Karpas-422 (cell line): ENCODE data around the gene ENKD1. TPM values are rescaled to one million over a fixed set of nuclear protein-coding genes. Genes with fewer than 3 reads are reported as not detected.

Experiments used
- DNase-seq: peaks from one replicate; pipeline ENCODE4 v3.0.0-alpha.2; 2015
- H2AFZ ChIP-seq: fragments of 200-600 bp; sonication (generic); 2 replicates; pipeline ENCODE4 v1.6.1; 2014; ENCODE audit warnings: antibody characterized with exemption, low read length, mixed read lengths
- H3K27ac ChIP-seq: fragments of 200-600 bp; sonication (generic); 2 replicates; pipeline ENCODE4 v1.5.1; 2014; ENCODE audit warnings: mild to moderate bottlenecking, low read length, moderate library complexity
- H3K27me3 ChIP-seq: fragments of 200-600 bp; sonication (generic); 2 replicates; pipeline ENCODE4 v1.6.1; 2014; ENCODE audit warnings: low read length, mixed read lengths
- H3K36me3 ChIP-seq: fragments of 200-600 bp; sonication (generic); 2 replicates; pipeline ENCODE4 v1.6.1; 2014; ENCODE audit warnings: low read length, mixed read lengths; ENCODE audit not compliant: insufficient read depth
- H3K4me1 ChIP-seq: fragments of 200-600 bp; sonication (generic); 2 replicates; pipeline ENCODE4 v1.6.1; 2014; ENCODE audit warnings: mild to moderate bottlenecking, low read length, mixed read lengths
- H3K4me2 ChIP-seq: fragments of 200-600 bp; sonication (generic); 2 replicates; pipeline ENCODE4 v1.6.1; 2014; ENCODE audit warnings: low read length, low read depth, mild to moderate bottlenecking; ENCODE audit not compliant: poor library complexity, severe bottlenecking
- H3K4me3 ChIP-seq: fragments of 200-600 bp; sonication (generic); 2 replicates; pipeline ENCODE4 v1.5.1; 2014; ENCODE audit warnings: mild to moderate bottlenecking, antibody characterized with exemption, low read length, mixed read lengths
- H3K79me2 ChIP-seq: fragments of 200-600 bp; sonication (generic); 2 replicates; pipeline ENCODE4 v1.6.1; 2014; ENCODE audit warnings: mild to moderate bottlenecking, low read length, mixed read lengths
- H3K9ac ChIP-seq: fragments of 200-600 bp; sonication (generic); 2 replicates; pipeline ENCODE4 v1.6.0; 2014; ENCODE audit warnings: low read length
- H3K9me2 ChIP-seq: fragments of 200-600 bp; sonication (generic), shearing (Covaris generic); replicated peaks from 2 replicates; pipeline ENCODE4 v1.6.0; 2014; ENCODE audit warnings: mild to moderate bottlenecking, low read length, moderate library complexity; ENCODE audit not compliant: insufficient read depth
- H3K9me3 ChIP-seq: fragments of 300-700, 200-600 bp; sonication (generic); 2 replicates; pipeline ENCODE4 v1.6.1; 2014; ENCODE audit warnings: low read length, mixed read lengths
- H4K20me1 ChIP-seq: fragments of 200-600 bp; sonication (generic); 2 replicates; pipeline ENCODE4 v1.6.1; 2014; ENCODE audit warnings: mild to moderate bottlenecking, antibody characterized with exemption, low read length, low read depth; ENCODE audit not compliant: insufficient read depth
- total RNA-seq: library from RNA; depleted of rRNA; stranded (reverse); fragments of >200 nt; shearing (Covaris generic); gene quantifications from 2 replicates; pipeline ENCODE4 v1.2.3, GENCODE V29; 2014; ENCODE audit warnings: low replicate concordance

The ENKD1 gene
- total RNA-seq, 1 experiment from 2014 or later, result 8.4 TPM

DNA sequence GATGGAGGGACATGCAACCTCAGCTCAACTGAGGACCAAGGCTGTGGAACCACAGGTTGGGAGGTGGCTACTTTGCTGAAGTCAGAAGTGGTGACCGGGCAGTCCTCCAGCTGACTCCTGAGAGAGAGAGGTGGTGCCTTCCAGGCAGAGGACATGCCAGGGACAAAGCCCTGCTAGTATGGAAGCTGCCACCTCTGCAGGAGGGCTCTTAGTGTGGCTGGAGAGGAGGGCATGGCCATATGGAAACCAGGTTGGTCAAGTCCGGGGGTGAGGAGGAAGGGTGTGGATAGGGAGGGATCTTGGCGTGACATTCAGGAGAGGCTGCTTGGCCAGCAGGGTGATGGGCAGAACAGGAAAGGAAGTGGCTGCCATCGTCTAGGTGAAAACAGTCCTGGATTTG, 5.8 kb upstream of the ENKD1 start:
- no peak for DNase-seq
- no peaks in the 10 kb centered on the region for H3K9me2 ChIP-seq
- no peaks in the 10 kb centered on the region for H4K20me1 ChIP-seq
- no peaks in the 10 kb centered on the region for H3K9me3 ChIP-seq
- H3K27me3 ChIP-seq, result no peaks in the 10 kb centered on the region
- H3K27ac ChIP-seq, result no peak overlapping the region
- 0 out of 2 replicates have a peak, but pooled peaks cover 10% of the 10 kb centered on the region for H3K79me2 ChIP-seq
- H3K4me3 ChIP-seq, result no peak overlapping the region
- H3K4me2 ChIP-seq, result no peak overlapping the region
- no peak overlapping the region for H2AFZ ChIP-seq
- peaks cover 64% of the 10 kb centered on the region for H3K4me1 ChIP-seq
- H3K36me3 ChIP-seq, result no peaks in the 10 kb centered on the region
- H3K9ac ChIP-seq, result no peak overlapping the region

DNA sequence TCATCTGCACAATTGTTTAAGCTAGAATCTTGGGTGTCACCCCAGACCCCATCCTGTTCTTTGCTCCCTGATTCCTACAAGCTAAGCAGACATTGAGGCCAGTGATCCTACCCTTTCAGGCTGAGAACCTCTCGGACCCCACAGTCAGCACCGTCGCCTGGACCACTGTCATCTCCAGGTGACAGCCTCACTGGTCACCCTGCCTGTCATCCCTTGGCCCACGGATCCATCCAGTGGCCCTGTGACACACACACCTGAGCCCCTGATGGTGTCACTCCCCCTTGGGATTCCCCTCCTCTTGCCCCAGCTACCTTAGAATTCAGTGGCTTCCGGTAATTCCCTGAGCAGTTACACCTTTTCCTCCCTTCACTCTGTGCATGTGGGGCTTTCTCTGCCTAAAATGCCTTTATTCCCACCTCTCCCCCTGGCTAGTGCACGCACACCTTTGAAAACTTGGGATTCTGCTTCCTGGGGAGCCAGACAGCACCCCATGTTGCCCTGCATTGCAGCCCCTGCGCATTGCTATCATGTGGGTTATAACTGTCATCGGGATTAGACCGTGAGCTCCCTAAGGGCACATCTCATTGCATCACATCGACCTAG, 3.0 kb upstream of the ENKD1 start:
- Histone ChIP-seq H3K27me3 (no peaks in the 10 kb centered on the region), H2AFZ (no peak overlapping the region), H4K20me1 (no peaks in the 10 kb centered on the region), H3K79me2 (0 out of 2 replicates have a peak, but pooled peaks cover 6% of the 10 kb centered on the region), H3K9me3 (no peaks in the 10 kb centered on the region), H3K4me1 (peaks cover 69% of the 10 kb centered on the region), H3K9me2 (no peaks in the 10 kb centered on the region), H3K36me3 (no peaks in the 10 kb centered on the region), H3K9ac (peak overlapping the region; percentile 51; the same call in 1 of the 2 replicates), H3K4me2 (peak overlapping the region; percentile 92), H3K27ac (peak overlapping the region; percentile 91), H3K4me3 (no peak overlapping the region)
- no peak for DNase-seq

DNA sequence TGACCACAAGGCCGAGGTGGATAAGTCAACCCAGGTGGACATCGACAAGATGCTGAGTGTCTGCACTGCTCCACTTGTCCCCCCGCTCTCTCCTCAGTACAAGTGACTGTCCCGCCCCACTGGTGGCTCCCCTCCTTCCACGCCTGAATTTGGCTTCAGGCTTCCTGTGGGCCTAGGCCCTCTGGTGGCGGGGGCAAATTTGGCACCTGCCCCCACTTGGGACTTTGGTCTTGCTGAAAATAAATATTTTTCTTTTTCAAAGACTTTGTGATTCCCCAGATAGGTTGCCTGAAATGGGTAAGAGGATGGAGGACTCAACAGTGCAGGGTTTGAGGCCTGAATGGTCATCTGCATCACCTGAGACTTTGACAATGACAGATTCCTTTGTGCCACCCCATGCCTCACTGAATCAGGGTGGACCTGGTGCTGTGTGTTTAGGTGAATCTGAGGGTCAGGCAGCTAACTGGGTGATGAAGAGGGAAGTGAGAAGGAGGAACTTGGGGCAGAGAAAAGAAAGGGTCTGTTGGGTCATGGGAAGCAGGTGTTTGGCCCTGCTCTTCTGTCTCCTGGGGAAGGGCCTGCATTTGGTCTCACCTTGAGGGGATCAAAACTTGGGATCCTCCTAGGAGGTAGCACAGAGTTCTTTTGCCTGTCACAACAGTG, 2.1 kb upstream of the ENKD1 start:
- Histone ChIP-seq H3K9me2 (no peaks in the 10 kb centered on the region), H3K27me3 (no peaks in the 10 kb centered on the region), H3K27ac (peak overlapping the region; percentile 91), H3K4me1 (peaks cover 61% of the 10 kb centered on the region), H4K20me1 (no peaks in the 10 kb centered on the region), H3K4me2 (peak overlapping the region; percentile 92), H3K4me3 (peak overlapping the region; percentile 19; the same call in 1 of the 2 replicates), H3K36me3 (no peaks in the 10 kb centered on the region), H2AFZ (no peak overlapping the region), H3K79me2 (0 out of 2 replicates have a peak, but pooled peaks cover 6% of the 10 kb centered on the region), H3K9me3 (no peaks in the 10 kb centered on the region), H3K9ac (peak overlapping the region; percentile 51)
- DNase-seq, result peak; percentile 68

DNA sequence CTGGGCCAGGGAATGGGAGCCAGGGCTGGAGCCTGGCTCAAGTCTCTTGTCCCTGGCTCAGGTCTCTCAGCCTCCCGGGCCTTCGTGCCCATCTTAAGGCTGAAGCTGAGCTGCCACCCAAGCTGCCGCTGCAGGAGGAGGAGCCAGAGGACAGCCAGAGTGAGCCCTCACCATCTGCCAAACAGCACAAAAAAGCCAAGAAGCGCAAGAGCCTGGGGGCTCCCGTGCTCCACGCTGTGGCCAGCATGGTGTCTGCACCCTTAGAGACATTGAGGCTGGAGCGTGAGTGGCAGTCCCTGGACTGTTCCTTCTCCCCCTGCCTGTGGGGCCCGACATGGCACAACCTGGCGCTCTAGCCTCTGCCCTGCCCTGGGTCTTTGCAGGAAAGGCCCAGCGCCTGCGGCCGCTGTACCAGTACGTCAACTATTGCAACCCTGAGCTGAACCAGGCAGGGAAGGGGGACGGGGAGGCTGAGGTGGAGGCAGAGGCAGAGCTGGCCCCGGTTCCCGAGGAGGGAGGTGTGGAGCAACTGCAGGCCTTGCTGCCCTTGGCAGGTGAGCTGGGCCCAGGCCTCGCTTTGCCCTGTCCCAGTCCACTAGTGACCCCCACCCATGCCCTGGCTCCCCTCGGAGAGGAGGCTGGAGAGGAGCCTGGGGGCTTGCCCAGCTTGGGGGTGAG, 1.4 kb upstream of the ENKD1 start:
- H4K20me1 ChIP-seq, result no peaks in the 10 kb centered on the region
- H3K9me3 ChIP-seq, result no peaks in the 10 kb centered on the region
- no peaks in the 10 kb centered on the region for H3K9me2 ChIP-seq
- peak overlapping the region; percentile 92 for H3K9ac ChIP-seq
- H3K4me1 ChIP-seq, result peaks cover 54% of the 10 kb centered on the region
- no peaks in the 10 kb centered on the region for H3K36me3 ChIP-seq
- H3K27ac ChIP-seq, result peak overlapping the region; percentile 91
- H2AFZ ChIP-seq, result no peak overlapping the region
- H3K4me3 ChIP-seq, result peak overlapping the region; percentile 83; the same call in 1 of the 2 replicates
- no peaks in the 10 kb centered on the region for H3K27me3 ChIP-seq
- 0 out of 2 replicates have a peak, but pooled peaks cover under 1% of the 10 kb centered on the region for H3K79me2 ChIP-seq
- H3K4me2 ChIP-seq, result peak overlapping the region; percentile 92
- peak; percentile 98 for DNase-seq

DNA sequence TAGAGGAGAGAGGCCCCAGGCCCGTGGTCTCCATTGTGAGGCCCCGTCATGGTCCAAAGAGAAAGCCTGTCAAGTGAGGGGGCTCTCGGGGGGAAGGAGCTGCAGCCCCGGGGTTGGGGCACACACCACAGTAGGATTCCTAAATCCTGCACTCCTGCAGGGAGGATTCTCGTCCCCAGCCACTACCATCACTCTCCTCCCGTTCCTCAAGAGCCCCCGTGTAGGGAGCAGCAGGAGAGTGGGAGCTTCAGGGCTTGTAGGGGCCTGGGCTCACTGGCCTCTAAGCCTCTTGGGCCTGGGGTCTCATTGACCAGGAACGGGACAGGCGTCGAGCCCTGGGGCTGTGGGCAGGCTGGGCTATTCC, 885 bp upstream of the ENKD1 start:
- peak overlapping the region; percentile 92 for H3K9ac ChIP-seq
- peaks cover 52% of the 10 kb centered on the region for H3K4me1 ChIP-seq
- peak overlapping the region; percentile 61; the same call in 1 of the 2 replicates for H2AFZ ChIP-seq
- H3K9me2 ChIP-seq, result no peaks in the 10 kb centered on the region
- H3K27ac ChIP-seq, result peak overlapping the region; percentile 91
- peak overlapping the region; percentile 83 for H3K4me3 ChIP-seq
- peak overlapping the region; percentile 92 for H3K4me2 ChIP-seq
- no peaks in the 10 kb centered on the region for H3K9me3 ChIP-seq
- DNase-seq, result no peak
- no peaks in the 10 kb centered on the region for H3K27me3 ChIP-seq
- H3K79me2 ChIP-seq, result no peaks in the 10 kb centered on the region
- no peaks in the 10 kb centered on the region for H4K20me1 ChIP-seq
- H3K36me3 ChIP-seq, result no peaks in the 10 kb centered on the region

DNA sequence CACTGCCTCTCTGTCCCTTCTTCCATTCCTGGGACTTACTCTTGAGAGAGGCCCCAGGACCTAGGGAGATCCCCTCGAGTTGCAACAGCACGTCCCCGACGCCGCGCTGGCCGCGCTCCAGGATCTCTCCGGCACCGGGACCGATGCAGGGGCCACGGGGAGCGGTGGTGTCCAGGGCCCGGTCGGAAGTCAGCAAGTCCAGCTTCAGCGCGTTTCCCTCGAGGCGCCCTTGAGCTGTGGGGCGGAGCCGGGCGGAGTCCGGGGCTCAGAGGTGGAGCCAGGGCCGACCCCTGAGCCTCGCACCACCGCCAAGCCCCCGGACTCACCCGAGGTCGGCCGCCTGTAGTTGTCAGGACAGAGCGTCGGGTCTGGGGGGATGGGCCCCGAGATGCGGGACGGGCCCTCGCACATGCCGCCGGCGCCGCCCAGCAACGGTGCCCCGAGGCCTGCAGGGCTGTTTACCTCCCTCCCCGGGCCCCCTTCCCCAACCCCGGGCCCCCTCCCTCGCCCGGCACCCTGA, 458 bp downstream of the ENKD1 start:
- H3K4me2 ChIP-seq, result peak overlapping the region; percentile 92
- H2AFZ ChIP-seq, result no peak overlapping the region
- no peaks in the 10 kb centered on the region for H4K20me1 ChIP-seq
- H3K9ac ChIP-seq, result peak overlapping the region; percentile 92
- H3K4me1 ChIP-seq, result peaks cover 59% of the 10 kb centered on the region
- H3K9me3 ChIP-seq, result no peaks in the 10 kb centered on the region
- no peak overlapping the region for H3K27ac ChIP-seq
- H3K4me3 ChIP-seq, result peak overlapping the region; percentile 83
- H3K9me2 ChIP-seq, result no peaks in the 10 kb centered on the region
- H3K27me3 ChIP-seq, result no peaks in the 10 kb centered on the region
- no peaks in the 10 kb centered on the region for H3K79me2 ChIP-seq
- H3K36me3 ChIP-seq, result no peaks in the 10 kb centered on the region
- no peak for DNase-seq

DNA sequence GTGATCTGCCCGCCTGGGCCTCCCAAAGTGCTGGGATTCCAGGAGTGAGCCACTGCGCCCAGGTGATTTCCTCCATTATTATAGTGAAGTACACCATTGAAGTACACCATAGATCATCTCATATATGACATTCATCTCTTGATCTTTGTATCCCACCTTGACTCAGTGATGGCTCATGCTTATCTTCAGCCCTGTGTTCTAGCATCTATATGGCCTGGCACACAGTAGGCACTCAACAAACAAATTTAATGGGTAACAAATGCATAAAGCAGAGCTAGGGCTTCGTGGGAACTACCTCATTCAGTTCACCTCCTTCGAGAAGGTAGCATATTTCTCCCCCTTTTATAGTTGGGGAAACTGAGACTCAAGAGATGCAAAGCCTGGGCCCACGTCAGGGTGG, 952 bp downstream of the ENKD1 start:
- H3K9me2 ChIP-seq, result no peaks in the 10 kb centered on the region
- no peak for DNase-seq
- H3K9me3 ChIP-seq, result no peaks in the 10 kb centered on the region
- H3K79me2 ChIP-seq, result no peaks in the 10 kb centered on the region
- H4K20me1 ChIP-seq, result no peaks in the 10 kb centered on the region
- no peak overlapping the region for H2AFZ ChIP-seq
- H3K36me3 ChIP-seq, result no peaks in the 10 kb centered on the region
- H3K4me2 ChIP-seq, result peak overlapping the region; percentile 92
- H3K4me3 ChIP-seq, result peak overlapping the region; percentile 83
- no peak overlapping the region for H3K27ac ChIP-seq
- peaks cover 56% of the 10 kb centered on the region for H3K4me1 ChIP-seq
- peak overlapping the region; percentile 92 for H3K9ac ChIP-seq
- no peaks in the 10 kb centered on the region for H3K27me3 ChIP-seq

DNA sequence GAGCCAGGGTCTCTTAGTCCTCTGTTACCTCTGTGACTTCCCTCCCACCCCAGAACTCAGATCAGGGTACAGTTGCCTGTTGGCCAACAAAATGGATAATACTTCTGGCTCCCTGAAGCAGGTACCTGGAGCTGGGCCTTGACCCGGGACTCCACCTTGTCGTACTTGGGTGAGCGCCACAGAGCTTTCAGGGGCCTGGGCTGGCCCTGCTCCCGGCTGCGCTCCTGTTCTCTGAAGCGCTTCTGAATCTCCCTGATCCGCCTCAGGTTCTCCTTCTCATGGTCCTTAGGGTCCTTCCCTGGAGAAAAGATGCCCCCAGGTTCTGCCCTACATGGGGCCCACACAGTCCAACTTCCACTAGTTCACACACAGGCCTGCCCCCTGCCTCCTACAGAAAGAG, 1.7 kb downstream of the ENKD1 start:
- no peak overlapping the region for H3K27ac ChIP-seq
- H4K20me1 ChIP-seq, result no peaks in the 10 kb centered on the region
- H3K9ac ChIP-seq, result no peak overlapping the region
- no peak overlapping the region for H3K4me3 ChIP-seq
- H3K36me3 ChIP-seq, result no peaks in the 10 kb centered on the region
- H3K4me2 ChIP-seq, result no peak overlapping the region
- DNase-seq, result no peak
- no peaks in the 10 kb centered on the region for H3K9me2 ChIP-seq
- no peak overlapping the region for H2AFZ ChIP-seq
- peaks cover 48% of the 10 kb centered on the region for H3K4me1 ChIP-seq
- no peaks in the 10 kb centered on the region for H3K9me3 ChIP-seq
- H3K27me3 ChIP-seq, result no peaks in the 10 kb centered on the region
- H3K79me2 ChIP-seq, result peaks cover under 1% of the 10 kb centered on the region; the same call in 1 of the 2 replicates
